Kasumi-1 (cell line): ENCODE measurements around the gene LGR4.

ENCODE experiments used
- DNase-seq, 2 experiments: peaks; one replicate each; lab custom pipeline; 2025; lab: John Stamatoyannopoulos, UW

Gene LGR4

GRCh38 chr11:27401833-27402316, 70.7 kb downstream of the LGR4 start:
- no peak for DNase-seq

- DNase-seq = no peak
These were observed 71.2 kb downstream of the LGR4 start for GRCh38 chr11:27401280-27401832.

GRCh38 chr11:27398400-27398770, 74.2 kb downstream of the LGR4 start:
- DNase-seq = no peak

GRCh38 chr11:27397624-27398399, 74.8 kb downstream of the LGR4 start:
- no peak for DNase-seq

GRCh38 chr11:27396259-27396839, 76.2 kb downstream of the LGR4 start:
- no peak for DNase-seq

- no peak for DNase-seq
These were observed 76.9 kb downstream of the LGR4 start for GRCh38 chr11:27395556-27396258.

GRCh38 chr11:27394781-27395228, 77.8 kb downstream of the LGR4 start:
- DNase-seq = no peak

GRCh38 chr11:27392278-27393114, 80.1 kb downstream of the LGR4 start:
- DNase-seq = no peak

GRCh38 chr11:27391331-27392015, 81.1 kb downstream of the LGR4 start:
- DNase-seq = no peak

- no peak for DNase-seq
These were observed 82.0 kb downstream of the LGR4 start for GRCh38 chr11:27390318-27391295.

- no peak for DNase-seq
These were observed 83.7 kb downstream of the LGR4 start for GRCh38 chr11:27388869-27389268.

- no peak for DNase-seq
These were observed 84.6 kb downstream of the LGR4 start for GRCh38 chr11:27388001-27388400.

- no peak for DNase-seq
These were observed 85.2 kb downstream of the LGR4 start for GRCh38 chr11:27387362-27387761.

- no peak for DNase-seq
These were observed 86.3 kb downstream of the LGR4 start for GRCh38 chr11:27386181-27386845.

GRCh38 chr11:27385245-27385644, 87.3 kb downstream of the LGR4 start:
- no peak for DNase-seq

- no peak for DNase-seq
These were observed 88.4 kb downstream of the LGR4 start for GRCh38 chr11:27384227-27384626.

- DNase-seq = no peak
These were observed 88.9 kb downstream of the LGR4 start for GRCh38 chr11:27383645-27384044.

- DNase-seq = no peak
These were observed 91.3 kb downstream of the LGR4 start for GRCh38 chr11:27381238-27381666.

GRCh38 chr11:27380771-27381170, 91.8 kb downstream of the LGR4 start:
- DNase-seq = no peak
